SK-N-SH (cell line): ENCODE measurements around the gene RASGRP2. TPM values are rescaled to one million over a fixed set of nuclear protein-coding genes. Genes with fewer than 3 reads are reported as not detected.

Experiments used
- CTCF ChIA-PET: fragments of 300-600, 350-600 bp; formaldehyde crosslinking; extraction: SDS; loops from one replicate; lab custom pipeline; 2021; lab: Yijun Ruan, JAX
- POLR2A ChIA-PET: fragments of 350-600 bp; sonication (Branson Sonifier 250); formaldehyde crosslinking; extraction: SDS; loops from one replicate; lab custom pipeline; 2020; ENCODE audit warnings: antibody characterized with exemption, inconsistent platforms; lab: Yijun Ruan, JAX
- DNase-seq: peaks from one replicate; pipeline ENCODE4 v3.0.0; 2012
- H2AFZ ChIP-seq: fragments of 200-600 bp; sonication (generic); 2 replicates; pipeline ENCODE4 v1.8.1; 2016; ENCODE audit warnings: antibody characterized with exemption, mild to moderate bottlenecking, low read depth
- H3F3A ChIP-seq: fragments of 200-600 bp; sonication (generic); replicated peaks from 2 replicates; pipeline ENCODE3; 2016; ENCODE audit warnings: antibody characterized with exemption, mild to moderate bottlenecking; ENCODE audit not compliant: insufficient read depth
- H3K27ac ChIP-seq, 2 experiments: fragments of 200-500 bp in 1 of 2; fragments of 200-600 bp in 1 of 2; sonication (Bioruptor generic) in 1 of 2; sonication (generic), shearing (Covaris generic) in 1 of 2; 2 replicates each; pipeline versions ENCODE4 v1.5.1 to v1.6.1; 2014 to 2016; ENCODE audit warnings: low read depth in 2 of 2, inconsistent platforms in 1 of 2, low read length in 1 of 2, mild to moderate bottlenecking in 1 of 2, mixed read lengths in 1 of 2
- H3K27me3 ChIP-seq: fragments of 200-600 bp; sonication (generic), shearing (Covaris generic); 2 replicates; pipeline ENCODE4 v1.6.1; 2016; ENCODE audit warnings: mixed run types; ENCODE audit not compliant: insufficient read depth
- H3K36me3 ChIP-seq, 2 experiments: fragments of 200-500 bp in 1 of 2; fragments of 200-600 bp in 1 of 2; sonication (Bioruptor generic) in 1 of 2; sonication (generic) in 1 of 2; replicated peaks in 1 of 2; 2 replicates each; pipeline versions ENCODE3 to v1.5.1; 2014 to 2016; ENCODE audit warnings: low read length in 1 of 2, mild to moderate bottlenecking in 1 of 2; ENCODE audit not compliant: insufficient read depth in 2 of 2, control insufficient read depth in 1 of 2
- H3K4me1 ChIP-seq, 2 experiments: fragments of 200-500 bp in 1 of 2; fragments of 200-600 bp in 1 of 2; sonication (Bioruptor generic) in 1 of 2; sonication (generic), shearing (Covaris generic) in 1 of 2; 2 replicates each; pipeline versions ENCODE4 v1.5.1 to v1.6.1; 2014 to 2016; ENCODE audit warnings: low read depth in 1 of 2, low read length in 1 of 2, mixed run types in 1 of 2; ENCODE audit not compliant: insufficient read depth in 2 of 2, control insufficient read depth in 1 of 2
- H3K4me2 ChIP-seq: fragments of 200-600 bp; sonication (generic), shearing (Covaris generic); 2 replicates; pipeline ENCODE4 v1.6.1; 2017; ENCODE audit warnings: mixed run types
- H3K4me3 ChIP-seq, 2 experiments: fragments of 200-500 bp in 1 of 2; fragments of 200-600 bp in 1 of 2; sonication (Bioruptor generic) in 1 of 2; sonication (generic), shearing (Covaris generic) in 1 of 2; 2 replicates each; pipeline versions ENCODE4 v1.5.1 to v1.8.1; 2014 to 2016; ENCODE audit warnings: low read depth in 2 of 2, inconsistent platforms in 1 of 2, low read length in 1 of 2, mild to moderate bottlenecking in 1 of 2, mixed read lengths in 1 of 2, moderate library complexity in 1 of 2
- H3K79me2 ChIP-seq: fragments of 200-600 bp; sonication (generic); 2 replicates; pipeline ENCODE4 v1.8.1; 2017; ENCODE audit warnings: mild to moderate bottlenecking; ENCODE audit not compliant: insufficient read depth
- H3K9ac ChIP-seq: fragments of 200-600 bp; sonication (generic); 2 replicates; pipeline ENCODE4 v1.6.1; 2017; ENCODE audit warnings: mixed run types
- H3K9me2 ChIP-seq: fragments of 200-600 bp; sonication (generic); 2 replicates; pipeline ENCODE4 v1.6.1; 2017; ENCODE audit warnings: mixed run types
- H3K9me3 ChIP-seq: fragments of 200-600 bp; sonication (generic); 2 replicates; pipeline ENCODE4 v1.6.1; 2017; ENCODE audit warnings: mixed run types, mild to moderate bottlenecking, moderate library complexity
- H4K20me1 ChIP-seq: fragments of 200-600 bp; sonication (generic); 2 replicates; pipeline ENCODE4 v1.6.1; 2017; ENCODE audit warnings: mild to moderate bottlenecking, mixed run types; ENCODE audit not compliant: insufficient read depth
- ELF1 ChIP-seq: IDR thresholded peaks from 2 replicates; pipeline ENCODE4 v1.4.0; 2012
- EP300 ChIP-seq, 2 experiments: IDR thresholded peaks; 2 replicates each; pipeline versions ENCODE4 v1.4.0 to v1.6.1; 2012; ENCODE audit warnings: borderline replicate concordance in 1 of 2, low read depth in 1 of 2, low read length in 1 of 2
- NRF1 ChIP-seq: IDR thresholded peaks from 2 replicates; pipeline ENCODE4 v1.6.1; 2012; ENCODE audit warnings: low read depth, mild to moderate bottlenecking, low read length
- SMC3 ChIP-seq: IDR thresholded peaks from 2 replicates; pipeline ENCODE4 v1.6.1; 2012; ENCODE audit warnings: low read depth, low read length, improper control_type of control experiment
- TCF12 ChIP-seq: IDR thresholded peaks from 2 replicates; pipeline ENCODE4 v1.4.0; 2012
- YY1 ChIP-seq: IDR thresholded peaks from 2 replicates; pipeline ENCODE4 v1.4.0; 2012; ENCODE audit warnings: low read depth, mild to moderate bottlenecking
- WGBS: methylation state at CpG from one replicate; pipeline ENCODE4 v1.1.6; 2017; ENCODE audit warnings: low lambda C conversion rate; 5-methylcytosine and 5-hydroxymethylcytosine counted together
- polyA plus RNA-seq, 3 experiments: library from polyadenylated mRNA; depleted of rRNA; stranded (reverse); fragments of >200 nt; gene quantifications; 2 replicates each; pipeline ENCODE4 v1.2.3, GENCODE V29; 2012
- TF ChIP-seq, protein P1 (sequence below): fragments of 150-350 bp; IDR thresholded peaks from 2 replicates; pipeline ENCODE4 v1.6.1; 2016; ENCODE audit warnings: mild to moderate bottlenecking, low read depth, low read length

Gene RASGRP2
- polyA plus RNA-seq, 1 of the 3 experiments (the other 2 are of a cell fraction) = 1.6 TPM

DNA sequence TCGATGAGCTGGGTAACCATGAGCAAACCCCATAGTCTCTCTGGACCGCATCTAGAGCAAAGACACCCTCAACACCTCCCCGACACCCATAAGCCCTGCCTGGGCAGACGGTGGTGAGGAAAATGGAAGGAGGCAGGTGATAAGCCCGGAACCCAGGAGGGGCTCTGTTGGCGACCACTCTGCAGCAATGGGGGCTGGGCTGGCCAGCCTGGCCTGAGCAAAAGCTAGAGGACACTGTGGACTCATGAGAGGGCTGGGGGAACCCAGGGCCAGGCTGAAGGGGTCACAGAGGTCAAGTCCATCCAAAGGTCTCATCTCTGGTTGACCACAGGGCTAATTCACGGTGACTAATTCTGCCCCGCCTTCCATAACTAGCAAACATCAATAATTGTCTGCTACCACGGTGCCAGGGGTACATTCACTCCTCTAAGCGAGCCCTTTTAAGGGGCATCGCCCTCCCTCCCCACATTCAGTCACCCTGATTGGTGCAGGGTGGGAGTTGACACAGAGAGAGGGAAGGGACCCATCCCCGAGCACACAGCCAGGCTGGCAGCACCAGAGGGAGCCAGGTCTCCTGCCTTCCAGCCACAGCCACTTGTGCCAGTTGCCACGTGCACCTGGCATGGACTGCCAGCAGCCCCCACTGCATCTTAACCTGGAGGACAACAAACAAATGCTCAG, 11.9 kb upstream of the RASGRP2 start:
- Histone ChIP-seq H3K27me3 (no peaks in the 10 kb centered on the region), H3K9ac (no peak overlapping the region), H3K4me1 (peaks cover 0 to 12% of the 10 kb centered on the region in 2 experiments; a peak in 1 of 4 replicates), H3K36me3 (no peaks in the 10 kb centered on the region), H3K9me3 (no peaks in the 10 kb centered on the region), H3K27ac (no peak overlapping the region), H3K9me2 (no peaks in the 10 kb centered on the region), H3F3A (peaks cover 11% of the 10 kb centered on the region), H3K4me2 (no peak overlapping the region), H4K20me1 (no peaks in the 10 kb centered on the region), H2AFZ (no peak overlapping the region), H3K79me2 (no peaks in the 10 kb centered on the region), H3K4me3 (no peak overlapping the region)
- 82% methylated on average over 12 of the region's 13 CpGs for WGBS
- ChIA-PET CTCF (interaction anchor here (0.6 to 2.3 kb wide), 4 partner anchors 11 to 13 kb away, joined by 3 to 9 read pairs (median 4); no protein-coding TSS in a partner anchor), POLR2A (no interaction called here)
- no peak for TF ChIP-seq NRF1
- no peak for TF ChIP-seq YY1
- no peak for TF ChIP-seq SMC3
- no peak for TF ChIP-seq ELF1
- TF ChIP-seq, protein P1, sequence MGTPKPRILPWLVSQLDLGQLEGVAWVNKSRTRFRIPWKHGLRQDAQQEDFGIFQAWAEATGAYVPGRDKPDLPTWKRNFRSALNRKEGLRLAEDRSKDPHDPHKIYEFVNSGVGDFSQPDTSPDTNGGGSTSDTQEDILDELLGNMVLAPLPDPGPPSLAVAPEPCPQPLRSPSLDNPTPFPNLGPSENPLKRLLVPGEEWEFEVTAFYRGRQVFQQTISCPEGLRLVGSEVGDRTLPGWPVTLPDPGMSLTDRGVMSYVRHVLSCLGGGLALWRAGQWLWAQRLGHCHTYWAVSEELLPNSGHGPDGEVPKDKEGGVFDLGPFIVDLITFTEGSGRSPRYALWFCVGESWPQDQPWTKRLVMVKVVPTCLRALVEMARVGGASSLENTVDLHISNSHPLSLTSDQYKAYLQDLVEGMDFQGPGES = no peak
- peak; percentile 15 for DNase-seq

DNA sequence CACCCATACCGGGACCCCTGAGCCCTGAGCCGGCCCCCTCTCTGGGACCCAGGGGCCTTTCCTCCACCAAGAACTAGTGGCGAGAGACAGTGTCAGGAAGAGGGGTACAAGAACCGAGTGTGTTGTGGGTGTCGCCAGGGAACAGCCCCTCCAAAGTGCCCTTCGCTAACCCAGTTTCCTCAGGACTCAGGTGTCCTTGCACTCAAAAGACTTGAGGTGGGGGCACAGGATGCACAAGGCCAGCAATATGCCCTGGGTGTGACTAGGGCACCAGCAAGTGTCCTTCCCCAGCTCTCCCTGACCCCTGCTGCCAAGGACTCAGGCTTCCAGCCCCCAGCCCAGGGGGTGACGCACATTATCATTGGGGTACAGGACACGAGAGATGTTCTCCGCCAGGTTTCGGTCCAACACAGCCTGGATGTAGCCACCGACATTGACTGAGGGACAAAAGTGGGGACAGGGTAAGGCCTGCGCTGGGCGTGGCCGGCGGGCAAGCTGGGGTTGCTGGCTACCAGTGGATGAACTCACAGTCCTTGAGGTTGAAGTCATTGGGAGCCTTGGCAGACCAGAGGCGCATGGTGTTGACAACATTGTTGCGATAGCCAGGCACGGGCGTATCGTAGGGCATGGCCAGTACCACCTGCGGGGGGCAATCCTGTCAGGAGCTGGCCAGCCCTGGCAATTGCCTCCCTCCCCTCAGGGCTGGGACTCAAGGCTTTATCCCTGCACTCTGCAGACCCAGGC, 11.1 kb upstream of the RASGRP2 start:
- Histone ChIP-seq H3K4me2 (no peak overlapping the region), H3K9me2 (no peaks in the 10 kb centered on the region), H2AFZ (no peak overlapping the region), H3K4me3 (no peak overlapping the region), H3K9ac (no peak overlapping the region), H3K27ac (no peak overlapping the region), H3K36me3 (no peaks in the 10 kb centered on the region), H3K4me1 (peaks cover 0 to 6% of the 10 kb centered on the region in 2 experiments; a peak in 1 of 4 replicates), H3K27me3 (no peaks in the 10 kb centered on the region), H3F3A (peaks cover 4% of the 10 kb centered on the region), H3K9me3 (no peaks in the 10 kb centered on the region), H4K20me1 (no peaks in the 10 kb centered on the region), H3K79me2 (no peaks in the 10 kb centered on the region)
- TF ChIP-seq TCF12 = no peak
- TF ChIP-seq EP300 (IDR thresholded peaks at IDR 0.05; ENCODE audit: borderline replicate concordance in 1 of 2, low read depth in 1 of 2, low read length in 1 of 2) = no peak
- ChIA-PET POLR2A (no interaction called here), CTCF (interaction anchor here (0.6 to 2.8 kb wide), 4 partner anchors 11 to 13 kb away, joined by 3 to 10 read pairs (median 4); partner anchors contain the start of gene RASGRP2)
- no peak for DNase-seq
- 92% methylated on average over 19 of the region's 21 CpGs for WGBS
